SU-DHL-6 (cell line): ENCODE results near the gene ANKRD65.

Experiments
- CTCF ChIP-seq: fragments of 200-600 bp; sonication (generic); IDR thresholded peaks from one replicate; pipeline ENCODE4 v1.5.1; 2017; ENCODE audit warnings: antibody characterized with exemption, mild to moderate bottlenecking, low read length, moderate library complexity; ENCODE audit not compliant: insufficient read depth, poor library complexity, severe bottlenecking
- EZH2phosphoT487 ChIP-seq: fragments of 200-600 bp; sonication (generic), shearing (Covaris generic); conservative IDR thresholded peaks from 2 replicates; pipeline ENCODE4 v1.6.1; 2018; ENCODE audit warnings: mild to moderate bottlenecking, antibody characterized with exemption, low read length, moderate library complexity, mixed read lengths

- no peak for TF ChIP-seq CTCF
- TF ChIP-seq EZH2phosphoT487 = no peak
Measured at GRCh38 chr1:1452882-1453281, 31.8 kb upstream of the ANKRD65 start.
